ENCODE results near the gene ATF5. TPM values are rescaled to one million over a fixed set of nuclear protein-coding genes. Genes with fewer than 3 reads are reported as not detected.
A peak's percentile ranks its signal among the peaks of the same experiment; 100 is the strongest.

ATF5 gene
- total RNA-seq, 1 donor from 2014 or later, result 15.3 TPM

DNA sequence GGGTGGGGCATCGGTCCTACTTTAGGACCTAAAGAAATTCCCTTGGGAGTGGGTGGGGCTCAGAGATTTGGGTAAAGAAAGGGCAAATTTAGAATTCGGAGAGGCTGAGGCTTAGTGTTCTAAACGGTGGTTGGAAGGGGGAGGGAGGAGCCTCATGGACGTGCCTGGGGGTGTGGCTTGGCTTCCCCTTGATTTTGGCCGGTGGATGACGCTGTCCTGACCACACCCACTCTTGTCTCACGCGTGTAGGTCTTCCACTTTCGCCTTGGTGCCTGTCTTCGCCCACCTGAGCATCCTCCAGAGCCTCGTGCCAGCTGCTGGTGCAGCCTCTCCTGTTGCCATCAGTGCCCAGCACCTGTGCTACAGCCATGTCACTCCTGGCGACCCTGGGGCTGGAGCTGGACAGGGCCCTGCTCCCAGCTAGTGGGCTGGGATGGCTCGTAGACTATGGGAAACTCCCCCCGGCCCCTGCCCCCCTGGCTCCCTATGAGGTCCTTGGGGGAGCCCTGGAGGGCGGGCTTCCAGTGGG, 1.5 kb downstream of the ATF5 start:
- peak overlapping the region; percentile 92 for H3K4me3 ChIP-seq (ENCODE audit: low read depth, low read length)
- DNase-seq (ENCODE audit: low read depth), result no peak
- TF ChIP-seq, protein P1, sequence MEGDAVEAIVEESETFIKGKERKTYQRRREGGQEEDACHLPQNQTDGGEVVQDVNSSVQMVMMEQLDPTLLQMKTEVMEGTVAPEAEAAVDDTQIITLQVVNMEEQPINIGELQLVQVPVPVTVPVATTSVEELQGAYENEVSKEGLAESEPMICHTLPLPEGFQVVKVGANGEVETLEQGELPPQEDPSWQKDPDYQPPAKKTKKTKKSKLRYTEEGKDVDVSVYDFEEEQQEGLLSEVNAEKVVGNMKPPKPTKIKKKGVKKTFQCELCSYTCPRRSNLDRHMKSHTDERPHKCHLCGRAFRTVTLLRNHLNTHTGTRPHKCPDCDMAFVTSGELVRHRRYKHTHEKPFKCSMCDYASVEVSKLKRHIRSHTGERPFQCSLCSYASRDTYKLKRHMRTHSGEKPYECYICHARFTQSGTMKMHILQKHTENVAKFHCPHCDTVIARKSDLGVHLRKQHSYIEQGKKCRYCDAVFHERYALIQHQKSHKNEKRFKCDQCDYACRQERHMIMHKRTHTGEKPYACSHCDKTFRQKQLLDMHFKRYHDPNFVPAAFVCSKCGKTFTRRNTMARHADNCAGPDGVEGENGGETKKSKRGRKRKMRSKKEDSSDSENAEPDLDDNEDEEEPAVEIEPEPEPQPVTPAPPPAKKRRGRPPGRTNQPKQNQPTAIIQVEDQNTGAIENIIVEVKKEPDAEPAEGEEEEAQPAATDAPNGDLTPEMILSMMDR (conservative IDR thresholded peaks at IDR 0.05; ENCODE audit: low read depth, low read length), result no peak

DNA sequence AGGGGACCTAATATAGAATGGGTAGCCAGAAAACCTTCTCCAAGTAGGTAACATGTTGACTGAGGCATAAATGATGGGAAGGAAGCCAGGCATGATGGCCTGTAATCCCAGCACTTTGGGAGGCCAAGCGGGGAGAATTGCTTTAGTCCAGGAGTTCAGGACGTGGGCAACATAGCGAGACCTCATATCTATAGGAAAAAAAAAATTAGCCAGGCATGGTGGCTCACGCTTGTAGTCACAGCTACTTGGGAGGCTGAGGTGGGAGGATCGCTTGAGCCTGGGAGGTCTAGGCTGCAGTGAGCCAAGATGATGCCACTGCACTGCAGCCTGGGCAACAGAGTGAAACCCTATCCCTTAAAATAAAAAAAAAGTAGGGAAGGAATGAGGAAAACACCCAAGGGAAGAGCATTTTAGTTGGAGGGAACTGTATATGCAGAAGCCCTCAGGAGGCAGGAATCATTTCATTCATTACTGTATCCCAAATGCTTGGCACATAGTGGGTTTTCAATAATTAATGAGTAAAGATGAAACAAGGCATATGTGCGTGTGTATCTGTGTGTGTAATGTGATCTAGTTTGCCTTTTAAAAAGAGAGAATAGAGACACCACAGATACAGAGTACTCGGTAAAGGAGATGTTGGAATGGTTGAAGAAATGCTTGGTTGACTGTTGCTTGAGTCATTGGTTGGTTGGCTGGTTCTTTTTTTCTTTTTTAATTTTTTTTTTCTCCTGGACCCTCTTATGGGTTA, 2.5 kb downstream of the ATF5 start:
- no peak overlapping the region for H3K4me3 ChIP-seq (ENCODE audit: low read depth, low read length)
- DNase-seq (ENCODE audit: low read depth), result no peak
- TF ChIP-seq, protein P1 (conservative IDR thresholded peaks at IDR 0.05; ENCODE audit: low read depth, low read length), result no peak

GRCh38 chr19:49932041-49932451, 3.0 kb downstream of the ATF5 start:
- TF ChIP-seq, protein P1 (conservative IDR thresholded peaks at IDR 0.05; ENCODE audit: low read depth, low read length), result no peak
- DNase-seq (ENCODE audit: low read depth), result peak; percentile 37
- H3K4me3 ChIP-seq (ENCODE audit: low read depth, low read length), result no peak overlapping the region

DNA sequence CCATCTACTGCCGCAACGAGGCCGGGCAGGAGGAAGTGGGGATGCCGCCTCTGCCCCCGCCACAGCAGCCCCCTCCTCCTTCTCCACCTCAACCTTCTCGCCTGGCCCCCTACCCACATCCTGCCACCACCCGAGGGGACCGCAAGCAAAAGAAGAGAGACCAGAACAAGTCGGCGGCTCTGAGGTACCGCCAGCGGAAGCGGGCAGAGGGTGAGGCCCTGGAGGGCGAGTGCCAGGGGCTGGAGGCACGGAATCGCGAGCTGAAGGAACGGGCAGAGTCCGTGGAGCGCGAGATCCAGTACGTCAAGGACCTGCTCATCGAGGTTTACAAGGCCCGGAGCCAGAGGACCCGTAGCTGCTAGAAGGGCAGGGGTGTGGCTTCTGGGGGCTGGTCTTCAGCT, 3.7 kb downstream of the ATF5 start:
- TF ChIP-seq, protein P1 (conservative IDR thresholded peaks at IDR 0.05; ENCODE audit: low read depth, low read length), result no peak
- no peak overlapping the region for H3K4me3 ChIP-seq (ENCODE audit: low read depth, low read length)
- DNase-seq (ENCODE audit: low read depth), result no peak

DNA sequence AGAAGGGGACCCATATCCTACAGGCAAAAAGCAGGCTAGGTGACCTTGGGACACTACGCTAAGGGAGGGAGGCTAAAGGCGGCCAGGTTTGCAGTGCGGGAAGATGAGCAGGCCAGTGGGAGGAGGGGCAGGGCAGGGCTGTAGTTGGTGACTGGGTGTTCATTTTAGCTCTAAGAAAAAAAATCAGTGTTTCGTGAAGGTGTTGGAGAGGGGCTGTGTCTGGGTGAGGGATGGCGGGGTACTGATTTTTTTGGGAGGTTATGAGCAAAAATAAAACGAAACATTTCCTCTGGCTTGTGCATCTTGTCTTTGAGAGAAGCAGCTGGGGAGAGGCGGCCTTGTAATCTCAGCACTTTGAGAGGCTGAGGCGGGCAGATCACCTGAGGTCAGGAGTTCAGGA, 4.6 kb downstream of the ATF5 start:
- no peak overlapping the region for H3K4me3 ChIP-seq (ENCODE audit: low read depth, low read length)
- TF ChIP-seq, protein P1 (conservative IDR thresholded peaks at IDR 0.05; ENCODE audit: low read depth, low read length), result no peak
- no peak for DNase-seq (ENCODE audit: low read depth)

DNA sequence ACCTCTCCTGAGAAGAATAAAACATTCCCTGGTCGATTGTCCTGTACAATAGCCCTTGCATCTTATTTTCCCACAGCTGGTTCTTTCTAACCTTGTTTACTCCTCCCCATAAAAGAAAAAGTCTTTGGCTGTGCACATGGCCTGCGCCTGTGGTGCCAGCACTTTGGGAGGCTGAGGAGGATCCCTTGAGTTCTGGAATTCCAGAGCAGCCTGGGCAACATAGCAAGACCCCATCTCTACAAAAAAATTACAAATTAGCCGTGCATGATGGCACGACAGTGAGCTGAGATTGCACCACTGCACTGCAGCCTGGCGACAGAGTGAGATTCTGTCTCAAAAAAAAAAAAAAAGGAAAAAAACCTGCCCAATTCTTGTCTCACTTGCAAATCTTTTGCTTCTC, 7.5 kb downstream of the ATF5 start:
- TF ChIP-seq, protein P1 (conservative IDR thresholded peaks at IDR 0.05; ENCODE audit: low read depth, low read length), result no peak
- DNase-seq (ENCODE audit: low read depth), result no peak
- H3K4me3 ChIP-seq (ENCODE audit: low read depth, low read length), result no peak overlapping the region

All from epithelial cell of proximal tubule (primary cell).